GM19328 (cell line): ENCODE data around the gene SLC5A2.
A peak's percentile ranks its signal among the peaks of the same experiment; 100 is the strongest.

Experiments
- ATAC-seq: cut with Tn5 transposase; IDR thresholded peaks from one replicate; pipeline ENCODE4 v1.9.1; 2021; ENCODE audit warnings: mild to moderate bottlenecking, moderate library complexity; ENCODE audit not compliant: unreplicated experiment

The SLC5A2 gene

DNA sequence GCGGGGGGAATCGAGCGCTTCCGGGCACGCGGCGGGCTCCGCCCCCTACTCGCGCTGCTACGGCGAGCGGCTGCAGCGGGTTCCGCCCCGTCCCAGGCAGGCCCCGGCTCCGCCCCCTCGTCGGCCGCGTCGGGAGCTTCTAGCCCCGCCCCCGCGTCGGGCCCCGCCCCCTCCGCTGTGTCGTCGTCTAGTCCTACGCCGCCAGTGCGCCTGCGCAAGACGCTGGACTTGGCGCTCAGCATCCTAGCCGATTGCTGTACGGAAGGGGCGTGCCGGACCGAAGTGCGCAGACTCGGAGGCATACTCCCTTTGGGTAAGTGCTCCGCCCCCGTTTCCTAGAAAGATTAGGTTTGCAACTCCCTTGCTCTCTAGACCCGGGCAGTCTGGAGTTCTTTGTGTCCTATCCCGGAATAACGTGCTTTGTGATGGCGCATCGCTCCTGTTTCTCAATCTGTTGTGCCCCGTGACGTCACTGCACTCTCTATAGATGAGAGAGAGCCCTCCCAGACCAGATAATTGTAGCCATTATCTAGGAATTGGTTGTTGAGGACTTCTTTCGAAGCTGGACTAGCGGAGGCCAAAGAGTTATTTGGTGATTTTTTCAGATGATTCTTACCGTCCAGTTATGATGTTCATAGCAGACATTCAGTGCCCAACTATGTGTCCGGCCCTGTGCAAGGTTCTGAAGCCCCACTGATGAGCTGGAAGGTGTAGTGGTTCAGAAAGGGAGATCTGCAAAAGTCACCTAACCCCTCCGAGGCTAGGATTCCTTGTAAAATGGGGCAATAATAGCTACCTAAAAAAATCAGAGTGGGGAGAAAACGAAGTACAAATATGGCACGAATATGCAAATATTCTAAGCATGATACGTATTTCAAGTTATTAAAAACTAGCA is 23.0 kb upstream of the SLC5A2 start:
- peak; percentile 65 for ATAC-seq

DNA sequence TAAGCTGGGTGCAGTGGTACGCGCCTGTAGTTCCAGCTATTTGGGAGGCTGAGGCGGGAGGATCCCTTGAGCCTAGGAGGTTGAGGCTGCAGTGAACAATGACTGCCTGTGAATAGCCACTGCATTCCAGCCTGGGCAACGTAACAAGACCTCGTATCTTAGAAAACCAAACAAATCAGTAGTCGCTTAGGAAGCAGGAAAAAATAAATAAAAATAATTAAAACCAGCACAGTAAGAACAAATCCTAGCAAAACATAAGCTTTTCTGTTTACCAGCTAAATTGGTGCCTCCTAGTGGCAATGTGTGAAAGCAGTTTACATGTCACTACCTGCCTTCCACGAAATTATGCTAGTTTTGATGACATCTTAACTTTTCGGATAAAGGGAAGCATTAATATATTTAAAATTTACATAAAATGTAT is 22.3 kb upstream of the SLC5A2 start:
- ATAC-seq = no peak

DNA sequence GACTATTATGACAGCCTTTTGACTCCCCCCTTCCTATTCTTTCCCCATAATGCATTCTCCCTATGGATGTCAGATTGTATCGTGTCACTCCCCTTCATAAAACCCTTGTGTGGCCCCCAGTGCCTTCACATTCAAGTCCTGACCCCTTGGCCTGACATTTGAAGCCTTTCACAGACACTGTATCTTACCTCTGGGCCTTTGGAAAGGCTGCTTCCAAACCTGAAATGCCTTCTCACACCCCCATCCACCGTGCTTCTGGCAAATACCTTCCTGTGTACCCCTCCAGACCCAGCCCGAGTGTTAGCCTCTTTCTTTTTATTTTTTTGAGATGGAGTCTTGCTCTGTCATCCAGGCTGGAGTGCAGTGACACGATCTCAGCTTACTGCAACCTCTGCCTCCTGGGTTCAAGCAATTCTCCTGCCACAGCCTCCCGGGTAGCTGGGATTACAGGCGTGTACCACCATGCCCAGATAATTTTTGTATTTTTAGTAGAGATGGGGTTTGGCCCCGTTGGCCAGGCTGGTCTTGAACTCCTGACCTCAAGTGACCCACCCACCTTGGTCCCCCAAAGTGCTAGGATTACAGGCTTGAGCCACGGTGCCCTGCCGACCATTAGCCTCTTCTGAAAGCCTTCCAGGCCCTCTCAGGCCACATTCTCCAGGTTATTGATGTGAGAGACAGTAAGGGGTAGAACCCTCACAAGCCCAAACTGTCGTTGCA is 21.6 kb upstream of the SLC5A2 start:
- ATAC-seq = no peak

DNA sequence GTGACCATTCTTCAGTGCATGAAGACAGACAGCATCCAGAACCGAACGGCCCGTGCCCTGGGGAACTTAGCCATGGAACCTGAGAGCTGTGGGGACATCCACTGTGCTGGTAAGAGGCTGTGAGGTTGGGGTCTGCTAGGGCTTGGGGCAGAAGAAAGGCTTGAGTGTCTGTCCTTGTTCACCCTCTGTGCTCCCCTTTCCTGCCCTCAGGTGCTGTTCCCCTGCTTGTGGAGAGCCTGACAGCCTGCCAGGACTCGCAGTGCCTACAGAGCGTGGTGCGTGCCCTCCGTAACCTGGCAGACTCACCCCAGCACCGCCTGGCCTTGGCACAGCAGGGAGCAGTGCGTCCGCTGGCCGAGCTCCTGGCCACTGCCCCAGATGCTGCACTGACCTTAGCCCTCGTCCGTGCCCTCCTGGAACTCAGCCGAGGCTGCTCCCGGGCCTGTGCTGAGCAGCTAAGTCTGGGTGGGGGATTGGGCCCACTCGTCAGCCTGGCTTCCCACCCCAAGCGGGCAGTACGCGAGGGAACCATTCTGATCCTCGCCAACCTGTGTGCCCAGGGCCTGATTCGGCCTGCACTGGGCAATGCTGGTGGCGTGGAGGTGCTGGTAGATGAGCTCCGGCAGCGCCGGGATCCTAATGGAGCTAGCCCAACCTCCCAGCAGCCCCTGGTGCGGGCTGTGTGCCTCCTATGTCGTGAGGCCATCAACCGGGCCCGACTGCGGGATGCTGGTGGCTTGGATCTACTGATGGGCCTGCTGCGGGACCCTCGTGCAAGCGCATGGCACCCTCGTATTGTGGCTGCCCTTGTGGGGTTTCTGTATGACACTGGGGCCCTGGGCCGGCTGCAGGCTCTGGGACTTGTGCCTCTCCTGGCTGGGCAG is 20.8 kb upstream of the SLC5A2 start:
- ATAC-seq = no peak

DNA sequence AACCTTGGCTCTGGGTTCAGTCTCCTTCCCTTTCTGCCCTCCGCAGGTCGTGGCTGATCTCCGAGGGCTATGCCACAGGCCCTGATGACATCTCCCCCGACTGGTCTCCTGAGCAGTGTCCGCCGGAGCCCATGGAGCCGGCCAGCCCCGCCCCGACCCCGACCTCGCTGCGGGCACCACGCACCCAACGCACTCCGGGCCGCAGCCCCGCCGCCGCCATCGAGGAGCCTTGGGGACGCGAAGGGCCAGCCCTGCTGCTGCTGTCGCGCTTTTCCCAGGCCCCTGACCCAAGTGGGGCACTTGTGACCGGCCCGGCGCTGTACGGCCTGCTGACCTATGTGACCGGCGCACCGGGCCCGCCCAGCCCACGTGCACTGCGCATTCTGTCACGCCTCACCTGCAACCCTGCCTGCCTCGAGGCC is 18.6 kb upstream of the SLC5A2 start:
- no peak for ATAC-seq

DNA sequence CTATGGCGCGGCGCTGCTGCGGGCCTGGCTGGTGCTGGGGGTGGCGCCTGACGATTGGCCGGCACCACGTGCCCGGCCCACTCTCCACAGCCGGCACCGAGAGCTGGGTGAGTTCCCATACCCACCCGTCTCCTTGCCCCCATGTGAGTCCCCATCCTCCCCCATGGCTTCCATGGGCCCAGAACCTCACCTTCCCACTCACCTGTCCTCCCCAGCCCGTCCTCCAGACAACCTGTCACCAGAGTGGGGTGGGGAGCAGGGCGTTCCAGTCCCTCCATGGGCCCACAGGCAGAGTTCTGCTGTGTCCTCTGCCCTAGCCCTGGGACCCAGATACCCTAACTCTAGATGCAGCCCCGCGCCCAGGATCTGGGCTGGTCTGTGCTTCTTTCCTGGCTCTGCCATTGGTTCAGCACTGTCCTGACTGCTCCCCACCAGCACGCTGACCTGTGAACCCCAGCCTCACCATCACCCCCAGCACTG is 18.1 kb upstream of the SLC5A2 start:
- ATAC-seq = no peak

DNA sequence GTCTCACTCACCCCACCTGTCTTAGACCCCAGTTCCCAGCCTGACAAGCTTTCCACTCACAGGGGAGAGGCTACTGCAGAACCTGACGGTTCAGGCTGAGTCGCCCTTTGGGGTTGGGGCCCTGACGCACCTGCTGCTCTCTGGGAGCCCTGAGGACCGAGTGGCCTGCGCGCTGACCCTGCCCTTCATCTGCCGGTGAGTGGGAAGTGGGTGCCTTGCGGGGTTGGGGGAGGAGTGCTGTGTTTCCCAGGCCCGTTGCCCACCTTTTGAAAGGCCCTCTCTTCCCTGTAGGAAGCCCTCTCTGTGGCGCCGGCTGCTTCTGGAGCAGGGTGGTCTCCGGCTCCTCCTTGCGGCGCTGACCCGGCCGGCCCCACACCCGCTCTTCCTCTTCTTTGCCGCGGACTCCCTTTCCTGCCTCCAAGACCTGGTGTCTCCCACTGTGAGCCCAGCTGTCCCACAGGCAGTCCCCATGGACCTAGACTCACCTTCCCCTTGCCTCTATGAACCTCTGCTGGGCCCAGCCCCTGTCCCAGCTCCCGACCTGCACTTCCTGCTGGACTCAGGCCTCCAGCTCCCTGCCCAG is 17.0 kb upstream of the SLC5A2 start:
- no peak for ATAC-seq

DNA sequence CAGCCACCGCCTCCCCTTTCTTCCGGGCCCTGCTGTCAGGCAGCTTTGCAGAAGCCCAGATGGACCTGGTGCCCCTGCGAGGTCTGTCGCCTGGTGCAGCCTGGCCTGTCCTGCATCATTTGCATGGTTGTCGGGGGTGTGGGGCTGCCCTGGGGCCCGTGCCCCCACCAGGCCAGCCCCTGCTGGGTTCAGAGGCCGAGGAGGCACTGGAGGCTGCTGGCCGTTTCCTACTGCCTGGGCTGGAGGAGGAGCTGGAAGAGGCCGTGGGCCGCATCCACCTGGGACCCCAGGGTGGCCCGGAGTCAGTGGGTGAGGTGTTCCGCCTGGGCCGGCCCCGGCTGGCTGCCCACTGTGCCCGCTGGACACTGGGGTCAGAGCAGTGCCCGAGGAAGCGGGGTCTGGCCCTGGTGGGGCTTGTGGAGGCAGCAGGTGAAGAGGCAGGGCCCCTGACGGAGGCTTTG is 16.5 kb upstream of the SLC5A2 start:
- no peak for ATAC-seq

DNA sequence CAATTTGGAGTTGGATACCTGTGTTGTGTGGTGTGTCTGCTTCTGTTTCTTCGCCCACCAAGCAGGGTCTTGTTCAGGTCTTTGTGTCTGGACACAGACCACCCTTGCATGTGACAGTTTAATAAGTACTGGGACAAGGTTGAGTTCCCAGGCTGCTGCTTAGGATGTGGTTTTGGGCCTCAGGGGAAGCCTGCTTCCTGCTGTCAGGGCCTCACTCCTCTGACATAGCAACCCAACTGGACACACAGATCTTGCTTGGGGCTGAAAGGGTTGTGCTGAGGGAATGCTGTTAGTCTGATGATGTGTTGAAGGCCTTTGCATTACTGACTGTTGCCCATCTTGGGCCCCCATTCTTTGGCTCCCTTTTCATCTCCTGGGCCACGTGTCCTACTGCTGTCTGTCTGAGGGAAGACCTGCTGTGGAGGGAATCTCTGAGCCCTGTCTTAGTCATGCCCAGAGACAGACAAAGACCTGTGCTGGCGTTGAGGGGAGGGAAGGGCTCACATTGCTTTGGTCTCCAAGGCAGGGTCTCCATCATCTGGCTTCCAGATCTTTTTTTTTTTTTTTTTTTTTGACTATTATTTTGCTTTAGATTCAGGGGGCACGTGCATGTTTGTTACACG is 15.7 kb upstream of the SLC5A2 start:
- no peak for ATAC-seq

DNA sequence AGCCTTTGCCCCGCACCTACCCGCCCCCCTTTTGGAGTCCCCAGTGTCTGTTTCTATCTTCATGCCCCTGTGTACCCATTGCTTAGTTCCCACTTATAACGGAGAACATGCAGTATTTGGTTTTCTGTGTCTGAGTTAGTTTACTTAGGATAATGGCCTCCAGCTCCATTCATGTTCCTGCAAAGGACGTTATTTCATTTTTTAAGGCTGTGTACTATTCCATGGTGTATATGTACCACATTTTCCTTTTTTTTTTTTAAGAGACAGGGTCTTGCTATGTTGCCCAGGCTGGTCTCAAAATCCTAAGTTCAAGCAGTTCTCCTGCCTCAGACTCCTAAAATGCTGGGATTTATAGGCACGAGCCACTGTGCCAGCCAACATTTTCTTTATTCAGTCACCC is 15.1 kb upstream of the SLC5A2 start:
- no peak for ATAC-seq

DNA sequence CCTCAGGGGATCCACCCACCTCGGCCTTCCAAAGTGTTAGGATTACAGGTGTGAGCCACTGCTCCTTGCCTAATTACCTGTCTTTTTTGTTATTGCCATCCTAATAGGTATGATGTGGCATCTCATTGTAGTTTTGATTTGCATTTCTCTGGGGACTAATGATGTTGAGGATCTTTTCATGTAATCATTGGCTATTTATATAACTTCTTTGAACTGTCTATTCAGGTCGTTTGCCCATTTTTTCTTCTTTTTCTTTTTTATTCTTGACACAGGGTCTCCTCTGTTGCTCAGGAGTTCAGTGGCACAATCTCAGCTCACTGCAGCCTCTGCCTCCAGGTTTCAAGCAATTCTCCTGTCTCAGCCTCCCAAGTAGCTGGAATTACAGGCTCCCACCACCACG is 12.3 kb upstream of the SLC5A2 start:
- no peak for ATAC-seq

DNA sequence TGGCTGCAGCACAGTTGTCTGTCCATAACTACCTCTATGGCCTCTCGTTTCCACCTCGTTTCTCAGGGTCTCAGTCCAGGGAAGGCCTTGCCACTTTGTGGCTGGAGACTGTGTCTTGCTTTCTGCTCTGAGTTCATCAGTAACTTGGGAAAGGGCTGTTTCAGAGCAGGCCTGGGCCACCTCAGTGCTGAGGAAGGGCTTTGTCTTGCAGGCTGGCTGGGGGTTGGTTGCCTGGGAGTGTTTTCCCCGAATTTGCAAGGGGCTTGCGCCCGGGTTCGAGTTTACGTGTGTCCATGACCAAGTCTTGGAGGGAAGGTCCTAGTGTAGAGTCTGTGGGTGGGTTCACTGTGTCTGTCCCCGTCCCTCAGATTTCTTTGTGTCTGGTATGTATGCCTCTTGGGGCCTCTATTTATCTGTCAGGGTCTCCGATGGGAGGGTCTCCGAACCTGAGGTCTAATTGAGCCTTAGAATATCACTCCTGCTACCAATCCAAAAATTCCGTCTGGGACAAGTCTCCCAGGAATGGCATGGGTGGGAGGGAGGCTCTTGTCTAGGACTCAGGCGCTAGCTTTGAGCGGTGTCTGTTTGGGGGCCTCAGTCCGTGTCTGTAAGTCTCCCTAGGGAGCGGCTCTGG is 11.6 kb upstream of the SLC5A2 start:
- no peak for ATAC-seq

DNA sequence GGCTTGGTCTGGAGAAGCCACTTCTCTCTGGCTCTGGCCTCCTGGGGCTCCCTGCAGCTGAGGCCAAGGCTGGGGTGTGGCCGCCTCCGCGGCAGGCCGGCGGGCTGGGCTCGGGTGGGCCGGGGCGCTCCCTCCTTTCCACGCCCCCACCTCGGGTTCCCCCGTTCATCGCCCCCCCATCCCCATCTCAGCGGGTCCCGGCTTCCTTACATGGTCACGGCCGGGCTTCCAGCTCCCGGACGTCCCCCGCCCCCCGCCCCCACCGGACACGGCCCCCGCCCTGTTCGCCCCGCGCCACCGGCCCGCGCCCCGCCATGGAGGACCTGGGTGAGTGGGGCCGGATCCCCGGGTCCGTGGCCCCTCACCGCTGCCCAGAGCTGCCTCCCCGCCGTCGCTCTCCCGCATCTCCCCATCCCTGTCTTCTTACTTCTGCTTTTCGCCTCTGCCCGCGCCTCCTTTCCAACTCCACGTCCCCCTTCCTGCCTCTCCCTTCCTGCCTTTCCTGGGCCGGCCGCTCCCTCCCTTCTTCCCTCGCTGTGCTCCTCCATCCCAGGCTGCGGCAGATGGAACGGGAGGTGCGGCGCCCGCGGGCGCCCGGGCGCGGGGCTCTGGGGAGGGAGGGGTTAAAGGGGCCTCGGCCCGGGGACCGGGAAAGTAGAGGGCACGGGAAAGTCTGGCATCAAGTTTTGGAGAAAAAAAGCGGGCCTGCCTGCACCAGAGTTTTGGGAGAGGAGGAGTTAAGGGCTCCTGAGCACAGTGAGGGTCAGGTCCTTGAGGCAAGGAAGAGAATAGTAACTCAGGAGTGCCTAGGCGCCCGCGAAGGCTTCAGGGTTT is 10.8 kb upstream of the SLC5A2 start, which contains the start of gene TGFB1I1:
Gene TGFB1I1, plus strand, starts transcription at position 278 of the 834 bp plus-strand sequence. Its CDS starts 37 bp downstream, at position 315.
- no peak for ATAC-seq

DNA sequence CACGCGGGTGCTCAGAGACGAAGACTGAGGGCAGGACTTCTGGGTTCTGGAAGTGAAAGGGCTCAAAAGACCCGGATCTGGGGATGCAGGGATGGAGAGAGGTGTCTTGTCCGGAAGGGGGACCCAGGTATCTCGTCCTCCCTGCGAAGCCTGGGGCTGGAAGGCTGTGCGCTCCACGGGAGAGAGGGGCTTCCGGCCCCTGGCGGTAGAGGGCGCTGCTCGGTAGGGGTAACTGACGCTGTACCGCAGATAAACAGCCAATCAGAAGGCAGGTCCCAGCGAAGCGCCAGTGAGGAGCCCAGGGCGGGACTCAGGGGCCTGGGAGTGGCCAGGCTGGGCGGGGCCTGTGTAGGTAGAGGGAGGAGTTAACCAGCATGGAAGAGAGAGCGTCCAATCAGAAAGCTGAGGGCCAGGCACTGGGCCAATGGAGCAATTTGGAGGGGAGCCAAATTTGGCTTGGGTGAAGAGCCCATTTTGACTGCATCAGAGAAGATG is 10.2 kb upstream of the SLC5A2 start:
- ATAC-seq = no peak

DNA sequence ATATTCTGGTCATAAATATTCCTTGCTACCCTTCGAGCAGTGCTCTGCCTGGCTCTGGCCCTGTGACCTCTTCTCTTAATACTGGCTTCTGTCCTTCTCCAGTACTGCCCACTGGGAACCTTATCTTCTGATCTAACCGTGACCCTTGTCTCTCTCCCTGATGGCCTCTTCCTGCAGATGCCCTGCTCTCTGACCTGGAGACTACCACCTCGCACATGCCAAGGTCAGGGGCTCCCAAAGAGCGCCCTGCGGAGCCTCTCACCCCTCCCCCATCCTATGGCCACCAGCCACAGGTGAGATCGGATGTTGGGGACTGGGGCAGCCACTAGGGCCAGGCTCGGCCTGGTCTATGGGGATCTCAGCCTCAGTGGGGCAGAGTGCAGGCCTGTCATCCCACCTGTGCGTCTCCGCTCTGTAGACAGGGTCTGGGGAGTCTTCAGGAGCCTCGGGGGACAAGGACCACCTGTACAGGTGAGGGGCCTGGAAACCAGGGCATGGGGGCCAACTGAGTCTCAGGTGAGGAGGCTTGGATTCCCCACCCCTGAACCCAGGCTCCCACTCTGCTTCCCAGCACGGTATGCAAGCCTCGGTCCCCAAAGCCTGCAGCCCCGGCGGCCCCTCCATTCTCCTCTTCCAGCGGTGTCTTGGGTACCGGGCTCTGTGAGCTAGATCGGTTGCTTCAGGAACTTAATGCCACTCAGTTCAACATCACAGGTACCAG is 9.5 kb upstream of the SLC5A2 start:
- no peak for ATAC-seq

DNA sequence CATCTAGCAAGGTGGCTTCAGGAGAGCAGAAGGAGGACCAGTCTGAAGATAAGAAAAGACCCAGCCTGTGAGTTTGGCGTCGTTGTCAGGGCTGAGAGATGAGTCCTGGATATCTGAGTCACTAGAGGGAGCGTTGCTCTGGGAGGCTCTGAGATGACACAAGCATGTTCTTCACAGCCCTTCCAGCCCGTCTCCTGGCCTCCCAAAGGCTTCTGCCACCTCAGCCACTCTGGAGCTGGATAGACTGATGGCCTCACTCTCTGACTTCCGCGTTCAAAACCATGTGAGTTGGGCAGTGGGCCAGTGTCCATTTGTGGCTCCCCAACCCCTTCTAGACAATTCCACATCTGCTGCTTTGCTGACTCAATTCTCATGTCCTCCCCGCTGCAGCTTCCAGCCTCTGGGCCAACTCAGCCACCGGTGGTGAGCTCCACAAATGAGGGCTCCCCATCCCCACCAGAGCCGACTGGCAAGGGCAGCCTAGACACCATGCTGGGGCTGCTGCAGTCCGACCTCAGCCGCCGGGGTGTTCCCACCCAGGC is 8.7 kb upstream of the SLC5A2 start:
- ATAC-seq = no peak
